ENCODE measurements around the gene EIF4ENIF1. TPM values are rescaled to one million over a fixed set of nuclear protein-coding genes. Genes with fewer than 3 reads are reported as not detected.
"Not testable (repeated sequence)": the region's sequence is repeated elsewhere in the genome, so short reads cannot be mapped to it uniquely, and the experiment has no call there.

The EIF4ENIF1 gene
- total RNA-seq, 1 donor from 2014 or later, result 12.7 TPM

- H3K4me3 ChIP-seq (ENCODE audit: low read depth, low read length), result no peak overlapping the region
- no peak for DNase-seq (ENCODE audit: low read depth)
- no peak for TF ChIP-seq CTCF (conservative IDR thresholded peaks at IDR 0.05; ENCODE audit: low read depth, low read length)
Observed at GRCh38 chr22:31441652-31442051, 48.0 kb downstream of the EIF4ENIF1 start.

- DNase-seq (ENCODE audit: low read depth), result no peak
- no peak overlapping the region for H3K4me3 ChIP-seq (ENCODE audit: low read depth, low read length)
- TF ChIP-seq CTCF (conservative IDR thresholded peaks at IDR 0.05; ENCODE audit: low read depth, low read length), result no peak
Observed at GRCh38 chr22:31440681-31441080, 49.0 kb downstream of the EIF4ENIF1 start.

GRCh38 chr22:31439808-31440207 lies 49.8 kb downstream of the EIF4ENIF1 start:
- H3K4me3 ChIP-seq (ENCODE audit: low read depth, low read length), result no peak overlapping the region
- DNase-seq (ENCODE audit: low read depth), result no peak
- TF ChIP-seq CTCF (conservative IDR thresholded peaks at IDR 0.05; ENCODE audit: low read depth, low read length), result no peak

GRCh38 chr22:31436132-31436531 lies 53.5 kb downstream of the EIF4ENIF1 start:
- TF ChIP-seq CTCF (conservative IDR thresholded peaks at IDR 0.05; ENCODE audit: low read depth, low read length), result no peak
- DNase-seq (ENCODE audit: low read depth), result no peak
- H3K4me3 ChIP-seq (ENCODE audit: low read depth, low read length), result no peak overlapping the region

- no peak for TF ChIP-seq CTCF (conservative IDR thresholded peaks at IDR 0.05; ENCODE audit: low read depth, low read length)
- H3K4me3 ChIP-seq (ENCODE audit: low read depth, low read length), result no peak overlapping the region
- no peak for DNase-seq (ENCODE audit: low read depth)
Observed at GRCh38 chr22:31431950-31432349, 57.7 kb downstream of the EIF4ENIF1 start.

- no peak for TF ChIP-seq CTCF (conservative IDR thresholded peaks at IDR 0.05; ENCODE audit: low read depth, low read length)
- H3K4me3 ChIP-seq (ENCODE audit: low read depth, low read length), result no peak overlapping the region
Observed at GRCh38 chr22:31425331-31426050, 64.2 kb downstream of the EIF4ENIF1 start.

GRCh38 chr22:31402350-31402749 lies 87.3 kb downstream of the EIF4ENIF1 start:
- DNase-seq (ENCODE audit: low read depth), result not testable (repeated sequence)

More at GRCh38 chr22:31425331-31426050, 64.2 kb downstream of the EIF4ENIF1 start:
- DNase-seq (ENCODE audit: low read depth), result no peak

More at GRCh38 chr22:31402350-31402749, 87.3 kb downstream of the EIF4ENIF1 start:
- not testable (repeated sequence) for H3K4me3 ChIP-seq (ENCODE audit: low read depth, low read length)
